Activated T-cell treated with anti-CD3 and anti-CD28 coated beads, Interleukin-2, amount 50 U/mL, for 24 hours (primary cell): ENCODE measurements around the gene SLC12A6.
"Not testable (repeated sequence)": the region's sequence is repeated elsewhere in the genome, so short reads cannot be mapped to it uniquely, and the experiment has no call there.

Experiments
- DNase-seq: peaks from one replicate; pipeline ENCODE4 v3.0.0-alpha.2; 2020
- H3K27ac Mint-ChIP-seq: 2 replicates; pipeline ENCODE4 v1.8.0; 2020; ENCODE audit warnings: mild to moderate bottlenecking, mixed read lengths
- H3K27me3 Mint-ChIP-seq: 2 replicates; pipeline ENCODE4 v1.8.0; 2020; ENCODE audit warnings: mixed read lengths
- H3K36me3 Mint-ChIP-seq: 2 replicates; pipeline ENCODE4 v1.8.0; 2020; ENCODE audit warnings: low read depth, mixed read lengths
- H3K4me1 Mint-ChIP-seq: 2 replicates; pipeline ENCODE4 v1.8.0; 2020; ENCODE audit warnings: low read depth, mixed read lengths
- H3K4me3 Mint-ChIP-seq: 2 replicates; pipeline ENCODE4 v1.8.0; 2020; ENCODE audit warnings: mild to moderate bottlenecking, moderate library complexity, mixed read lengths
- H3K9me3 Mint-ChIP-seq: 2 replicates; pipeline ENCODE4 v1.8.0; 2020; ENCODE audit warnings: mixed read lengths

The SLC12A6 gene

GRCh38 chr15:34337557-34338306 is at the start of gene SLC12A6:
SLC12A6 (minus strand) TSS chr15:34337781; CDS start chr15:34336680, 1,101 bp downstream.
- DNase-seq = peak; percentile 93
- H3K4me1 Mint-ChIP-seq = peaks cover 71% of the 10 kb centered on the region
- peaks cover 47% of the 10 kb centered on the region for H3K36me3 Mint-ChIP-seq
- peak within 1 kb of the TSS; percentile 94 for H3K27ac Mint-ChIP-seq
- peak within 1 kb of the TSS; percentile 90 for H3K4me3 Mint-ChIP-seq
- no peaks in the 10 kb centered on the region for H3K9me3 Mint-ChIP-seq
- H3K27me3 Mint-ChIP-seq = no peaks in the 10 kb centered on the region

GRCh38 chr15:34381829-34382521 is 44.4 kb upstream of the SLC12A6 start:
- not testable (repeated sequence) for H3K27me3 Mint-ChIP-seq, H3K4me1 Mint-ChIP-seq
- H3K36me3 Mint-ChIP-seq = peaks cover 14% of the 10 kb centered on the region

GRCh38 chr15:34380491-34380890 is 42.9 kb upstream of the SLC12A6 start:
- peaks cover 14% of the 10 kb centered on the region for H3K36me3 Mint-ChIP-seq
- not testable (repeated sequence) for DNase-seq, H3K4me1 Mint-ChIP-seq, H3K4me3 Mint-ChIP-seq, H3K27me3 Mint-ChIP-seq, H3K27ac Mint-ChIP-seq, H3K9me3 Mint-ChIP-seq

More at GRCh38 chr15:34381829-34382521, 44.4 kb upstream of the SLC12A6 start:
- not testable (repeated sequence) for DNase-seq, H3K4me3 Mint-ChIP-seq, H3K9me3 Mint-ChIP-seq, H3K27ac Mint-ChIP-seq

GRCh38 chr15:34376856-34377255 is 39.3 kb upstream of the SLC12A6 start:
- no peaks in the 10 kb centered on the region for H3K27me3 Mint-ChIP-seq
- H3K4me3 Mint-ChIP-seq = no peak overlapping the region
- H3K9me3 Mint-ChIP-seq = no peaks in the 10 kb centered on the region
- no peaks in the 10 kb centered on the region for H3K4me1 Mint-ChIP-seq
- no peak overlapping the region for H3K27ac Mint-ChIP-seq
- peaks cover 14% of the 10 kb centered on the region for H3K36me3 Mint-ChIP-seq
- DNase-seq = no peak

GRCh38 chr15:34375541-34375940 is 38.0 kb upstream of the SLC12A6 start:
- H3K4me1 Mint-ChIP-seq, DNase-seq, H3K9me3 Mint-ChIP-seq, H3K4me3 Mint-ChIP-seq, H3K27ac Mint-ChIP-seq, H3K27me3 Mint-ChIP-seq: not testable (repeated sequence)
- H3K36me3 Mint-ChIP-seq = peaks cover 11% of the 10 kb centered on the region

- no peaks in the 10 kb centered on the region for H3K9me3 Mint-ChIP-seq
- no peak overlapping the region for H3K27ac Mint-ChIP-seq
- no peak for DNase-seq
- H3K4me1 Mint-ChIP-seq = peaks cover 7% of the 10 kb centered on the region
- no peaks in the 10 kb centered on the region for H3K27me3 Mint-ChIP-seq
- no peak overlapping the region for H3K4me3 Mint-ChIP-seq
- peaks cover 7% of the 10 kb centered on the region for H3K36me3 Mint-ChIP-seq
Measured at GRCh38 chr15:34374816-34375215, 37.2 kb upstream of the SLC12A6 start.

- Mint-ChIP-seq H3K27me3 (no peaks in the 10 kb centered on the region), H3K4me1 (peaks cover 13% of the 10 kb centered on the region), H3K9me3 (no peaks in the 10 kb centered on the region), H3K36me3 (peaks cover 3% of the 10 kb centered on the region), H3K27ac (no peak overlapping the region), H3K4me3 (no peak overlapping the region)
- DNase-seq = no peak
Measured at GRCh38 chr15:34373951-34374350, 36.4 kb upstream of the SLC12A6 start.

- Mint-ChIP-seq H3K27me3 (no peaks in the 10 kb centered on the region), H3K9me3 (no peaks in the 10 kb centered on the region), H3K36me3 (peaks cover 5% of the 10 kb centered on the region), H3K4me3 (no peak overlapping the region), H3K4me1 (peaks cover 27% of the 10 kb centered on the region), H3K27ac (peak overlapping the region; percentile 48)
- no peak for DNase-seq
Measured at GRCh38 chr15:34370643-34371042, 33.1 kb upstream of the SLC12A6 start.

GRCh38 chr15:34370129-34370528 is 32.5 kb upstream of the SLC12A6 start:
- Mint-ChIP-seq H3K27me3 (no peaks in the 10 kb centered on the region), H3K27ac (peak overlapping the region; percentile 48)

GRCh38 chr15:34367101-34368081 is 29.8 kb upstream of the SLC12A6 start, which contains the start of gene LPCAT4:
LPCAT4 (minus strand) TSS chr15:34367196; CDS start chr15:34367100, 96 bp downstream.
- DNase-seq = peak; percentile 90
- H3K4me3 Mint-ChIP-seq = peak within 1 kb of the TSS; percentile 96
- H3K4me1 Mint-ChIP-seq = peaks cover 37% of the 10 kb centered on the region
- H3K9me3 Mint-ChIP-seq = no peaks in the 10 kb centered on the region
- H3K27me3 Mint-ChIP-seq = no peaks in the 10 kb centered on the region
- peaks cover 27% of the 10 kb centered on the region for H3K36me3 Mint-ChIP-seq
- H3K27ac Mint-ChIP-seq = peak within 1 kb of the TSS; percentile 97

More at GRCh38 chr15:34370129-34370528, 32.5 kb upstream of the SLC12A6 start:
- no peak overlapping the region for H3K4me3 Mint-ChIP-seq
- no peak for DNase-seq
- peaks cover 32% of the 10 kb centered on the region for H3K4me1 Mint-ChIP-seq
- H3K36me3 Mint-ChIP-seq = peaks cover 5% of the 10 kb centered on the region
- no peaks in the 10 kb centered on the region for H3K9me3 Mint-ChIP-seq

- Mint-ChIP-seq H3K36me3 (peaks cover 36% of the 10 kb centered on the region), H3K27ac (peak overlapping the region; percentile 91), H3K4me3 (peak overlapping the region; percentile 96), H3K27me3 (no peaks in the 10 kb centered on the region), H3K4me1 (peaks cover 37% of the 10 kb centered on the region), H3K9me3 (no peaks in the 10 kb centered on the region)
- peak; percentile 69 for DNase-seq
Measured at GRCh38 chr15:34366271-34367065, 28.9 kb upstream of the SLC12A6 start.

GRCh38 chr15:34365836-34366235 is 28.3 kb upstream of the SLC12A6 start:
- H3K4me1 Mint-ChIP-seq = peaks cover 37% of the 10 kb centered on the region

GRCh38 chr15:34365091-34365825 is 27.7 kb upstream of the SLC12A6 start:
- peaks cover 47% of the 10 kb centered on the region for H3K36me3 Mint-ChIP-seq
- no peaks in the 10 kb centered on the region for H3K9me3 Mint-ChIP-seq
- DNase-seq = peak; percentile 46
- peak overlapping the region; percentile 96 for H3K4me3 Mint-ChIP-seq
- H3K27ac Mint-ChIP-seq = peak overlapping the region; percentile 68
- H3K4me1 Mint-ChIP-seq = peaks cover 34% of the 10 kb centered on the region
- no peaks in the 10 kb centered on the region for H3K27me3 Mint-ChIP-seq

More at GRCh38 chr15:34365836-34366235, 28.3 kb upstream of the SLC12A6 start:
- Mint-ChIP-seq H3K9me3 (no peaks in the 10 kb centered on the region), H3K36me3 (peaks cover 42% of the 10 kb centered on the region), H3K4me3 (peak overlapping the region; percentile 96), H3K27me3 (no peaks in the 10 kb centered on the region), H3K27ac (peak overlapping the region; percentile 91)
- no peak for DNase-seq
